Endothelial cell of umbilical vein (primary cell): ENCODE results near the gene RALBP1. TPM values are rescaled to one million over a fixed set of nuclear protein-coding genes. Genes with fewer than 3 reads are reported as not detected.
"Not testable (repeated sequence)": the region's sequence is repeated elsewhere in the genome, so short reads cannot be mapped to it uniquely, and the experiment has no call there.

Experiments
- BruUV-seq: library from RNA; stranded (reverse); fragments of 400-500 nt; replicated peaks from 2 replicates; lab custom pipeline; 2021; lab: Mats Ljungman, UMichigan
- CTCF ChIA-PET: fragments of 300-600, 350-600 bp; sonication (Branson Sonifier 250); formaldehyde crosslinking; loops from one replicate; lab custom pipeline; 2021; ENCODE audit warnings: antibody characterized with exemption, inconsistent platforms; lab: Charles Lee
- POLR2A ChIA-PET: fragments of 300-600, 350-600 bp; sonication (Branson Sonifier 250); formaldehyde crosslinking; loops from one replicate; lab custom pipeline; 2021; ENCODE audit warnings: antibody characterized with exemption, inconsistent platforms; lab: Charles Lee
- DNase-seq: peaks from one replicate; pipeline ENCODE4 v3.0.0-alpha.2; 2011; ENCODE audit warnings: low read depth, low spot score
- FAIRE-seq: peaks from 2 replicates; lab custom pipeline; 2011; peaks lifted over from hg19 to GRCh38; lab: Jason Lieb, UNC
- H2AFZ ChIP-seq: 2 replicates; pipeline ENCODE4 v1.6.0; 2012; ENCODE audit warnings: low read depth, low read length, control low read depth, inconsistent platforms
- H3K27ac ChIP-seq: 2 replicates; pipeline ENCODE4 v1.5.1; 2011; ENCODE audit warnings: low read depth, mild to moderate bottlenecking, control low read depth, low read length, moderate library complexity; ENCODE audit not compliant: insufficient read depth
- H3K27me3 ChIP-seq, 2 experiments: 2 replicates each; pipeline versions ENCODE4 v1.6.0 to v1.6.1; 2011; ENCODE audit warnings: low read length in 2 of 2, mixed read lengths in 1 of 2; ENCODE audit not compliant: control insufficient read depth in 2 of 2, insufficient read depth in 2 of 2
- H3K36me3 ChIP-seq, 2 experiments: 2 replicates in 1 of 2; 3 replicates in 1 of 2; pipeline ENCODE4 v1.5.1; 2011; ENCODE audit warnings: low read length in 2 of 2, mild to moderate bottlenecking in 1 of 2, moderate library complexity in 1 of 2; ENCODE audit not compliant: control insufficient read depth in 2 of 2, insufficient read depth in 2 of 2; ENCODE audit errors: extremely low read depth in 1 of 2
- H3K4me1 ChIP-seq: 3 replicates; pipeline ENCODE4 v1.5.1; 2011; ENCODE audit warnings: mild to moderate bottlenecking, low read length; ENCODE audit not compliant: control insufficient read depth, insufficient read depth; ENCODE audit errors: extremely low read depth
- H3K4me2 ChIP-seq: 2 replicates; pipeline ENCODE4 v1.6.1; 2011; ENCODE audit warnings: low read length, control low read depth, mixed read lengths; ENCODE audit not compliant: insufficient read depth
- H3K4me3 ChIP-seq, 3 experiments: fragments of 200-600 bp in 1 of 3; sonication (generic), shearing (Covaris generic) in 1 of 3; replicated peaks in 1 of 3; 2 replicates each; pipeline ENCODE4 v1.5.1; 2011 to 2016; ENCODE audit warnings: control low read depth in 3 of 3, low read length in 3 of 3, mild to moderate bottlenecking in 2 of 3, inconsistent platforms in 1 of 3, low read depth in 1 of 3, moderate library complexity in 1 of 3; ENCODE audit not compliant: insufficient read depth in 1 of 3
- H3K79me2 ChIP-seq: 2 replicates; pipeline ENCODE4 v1.6.0; 2012; ENCODE audit warnings: low read length, inconsistent platforms; ENCODE audit not compliant: control insufficient read depth, insufficient read depth
- H3K9ac ChIP-seq: replicated peaks from 2 replicates; pipeline ENCODE3; 2011; ENCODE audit warnings: low read length, control low read depth; ENCODE audit not compliant: insufficient read depth; ENCODE audit errors: extremely low read depth
- H3K9me1 ChIP-seq: replicated peaks from 3 replicates; pipeline ENCODE4 v1.6.0; 2011; ENCODE audit warnings: mild to moderate bottlenecking, low read length; ENCODE audit not compliant: control insufficient read depth, insufficient read depth; ENCODE audit errors: extremely low read depth
- H3K9me3 ChIP-seq: replicated peaks from 2 replicates; pipeline ENCODE4 v1.5.1; 2012; ENCODE audit warnings: low read length, inconsistent platforms; ENCODE audit not compliant: control insufficient read depth, insufficient read depth
- H4K20me1 ChIP-seq: replicated peaks from 2 replicates; pipeline ENCODE3; 2011; ENCODE audit warnings: mild to moderate bottlenecking, low read length; ENCODE audit not compliant: control insufficient read depth, insufficient read depth; ENCODE audit errors: extremely low read depth
- EZH2 ChIP-seq: IDR thresholded peaks from 2 replicates; pipeline ENCODE4 v1.6.1; 2012; ENCODE audit warnings: borderline replicate concordance, low read depth, mild to moderate bottlenecking, moderate library complexity, low read length, inconsistent platforms; ENCODE audit not compliant: severe bottlenecking
- FOS ChIP-seq: IDR thresholded peaks from 2 replicates; pipeline ENCODE4 v1.6.1; 2011; ENCODE audit warnings: mild to moderate bottlenecking, low read length, moderate library complexity, borderline replicate concordance; ENCODE audit not compliant: insufficient read depth
- GATA2 ChIP-seq: IDR thresholded peaks from 2 replicates; pipeline ENCODE4 v1.7.0; 2011; ENCODE audit warnings: low read depth, mild to moderate bottlenecking, moderate library complexity, mixed read lengths, low read length; ENCODE audit not compliant: insufficient read length, insufficient read depth
- JUN ChIP-seq: IDR thresholded peaks from 2 replicates; pipeline ENCODE4 v1.6.1; 2011; ENCODE audit warnings: borderline replicate concordance, low read depth; ENCODE audit not compliant: insufficient read length, insufficient read depth
- MYC ChIP-seq: IDR thresholded peaks from one replicate; pipeline ENCODE4 v1.6.1; 2011; ENCODE audit warnings: mild to moderate bottlenecking, low read depth, low read length
- POLR2A ChIP-seq: IDR thresholded peaks from 2 replicates; pipeline ENCODE4 v1.6.1; 2012; ENCODE audit warnings: low read depth, mild to moderate bottlenecking, control low read depth, low read length
- POLR2AphosphoS5 ChIP-seq: IDR thresholded peaks from 2 replicates; pipeline ENCODE4 v1.6.1; 2012; ENCODE audit warnings: low read depth, mild to moderate bottlenecking, control low read depth, low read length, moderate library complexity; ENCODE audit not compliant: insufficient read depth
- dilution Hi-C: fragments of 300-500 bp; cut with MboI; formaldehyde crosslinking; loops from one replicate; pipeline ENCODE4 v1.15.0; 2019; ENCODE audit warnings: low sequenced_read_pairs; ENCODE audit not compliant: extremely low pct_ligation_motif_present
- intact Hi-C: fragments of 100-400 bp; cut with micrococcal nuclease; formaldehyde crosslinking; loops from one replicate; pipeline ENCODE4 v1.10.0; 2022
- polyA plus RNA-seq, 4 experiments: library from polyadenylated mRNA; depleted of rRNA in 3 of 4; stranded (reverse) in 3 of 4; unstranded in 1 of 4; fragments of >200 nt; gene quantifications; 2 replicates each; pipeline versions ENCODE4 v1.2.1 to v1.2.3, GENCODE V29; 2011 to 2012; ENCODE audit warnings: missing spikeins in 1 of 4
- total RNA-seq: library from RNA; stranded (reverse); gene quantifications from 2 replicates; pipeline ENCODE4 v1.2.3, GENCODE V29; 2021
- TF ChIP-seq, protein P1 (sequence below): IDR thresholded peaks from 2 replicates; pipeline ENCODE4 v1.6.1; 2011; ENCODE audit not compliant: insufficient read depth, insufficient read length
- TF ChIP-seq, protein P2 (sequence below), 2 donors: IDR thresholded peaks; 1 replicate in 1 of 2; 2 replicates in 1 of 2; pipeline ENCODE4 v1.5.1; 2011; ENCODE audit warnings: low read length in 2 of 2, mild to moderate bottlenecking in 2 of 2, moderate library complexity in 2 of 2, control low read depth in 1 of 2, inconsistent platforms in 1 of 2, low read depth in 1 of 2; ENCODE audit not compliant: insufficient read depth in 1 of 2; ENCODE audit errors: extremely low read depth in 1 of 2

The RALBP1 gene
- total and polyA plus RNA-seq, 2 donors (not counting 3 experiments of a cell fraction or from before 2014, with no cell fraction given) = 55.8 to 68.4 TPM

DNA sequence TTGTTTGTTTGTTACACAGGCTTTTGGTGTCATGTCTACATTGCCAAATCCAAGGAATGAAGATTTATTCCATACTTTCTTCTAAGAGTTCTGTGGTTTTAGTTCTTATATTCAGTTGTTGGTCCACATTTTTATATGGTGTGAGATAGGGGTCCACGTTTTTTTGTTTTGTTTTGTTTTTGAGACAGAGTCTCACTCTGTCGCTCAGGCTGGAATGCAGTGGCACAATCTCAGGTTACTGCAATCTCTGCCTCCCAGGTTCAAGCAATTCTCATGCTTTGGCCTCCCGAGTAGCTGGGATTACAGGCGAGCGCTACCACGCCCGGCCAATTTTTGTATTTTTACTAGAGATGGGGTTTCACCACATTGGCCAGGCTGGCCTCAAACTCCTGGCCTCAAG lies 8.2 kb downstream of the RALBP1 start:
- intact Hi-C loops (no loop called here), dilution Hi-C loops (no loop called here)
- no TSS peak for BruUV-seq
- CTCF ChIA-PET = no interaction called here
- Histone ChIP-seq H3K36me3 (no peaks in the 10 kb centered on the region), H2AFZ (no peak overlapping the region), H3K4me3 (no peak overlapping the region), H3K4me2 (no peak overlapping the region), H3K27ac (no peak overlapping the region), H3K9ac (no peak overlapping the region), H3K4me1 (no peaks in the 10 kb centered on the region), H4K20me1 (peaks cover 2% of the 10 kb centered on the region), H3K27me3 (no peaks in the 10 kb centered on the region), H3K9me1 (peaks cover 3% of the 10 kb centered on the region), H3K9me3 (no peaks in the 10 kb centered on the region), H3K79me2 (peaks cover 84% of the 10 kb centered on the region)
- POLR2A ChIA-PET = no interaction called here
- FAIRE-seq = no peak
- TF ChIP-seq JUN = no peak
- no peak for TF ChIP-seq EZH2
- TF ChIP-seq MYC = no peak
- TF ChIP-seq, protein P1, sequence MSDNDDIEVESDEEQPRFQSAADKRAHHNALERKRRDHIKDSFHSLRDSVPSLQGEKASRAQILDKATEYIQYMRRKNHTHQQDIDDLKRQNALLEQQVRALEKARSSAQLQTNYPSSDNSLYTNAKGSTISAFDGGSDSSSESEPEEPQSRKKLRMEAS = no peak
- TF ChIP-seq POLR2AphosphoS5 = no peak
- TF ChIP-seq FOS = no peak
- no peak for TF ChIP-seq GATA2
- no peak for TF ChIP-seq POLR2A
- TF ChIP-seq, protein P2, sequence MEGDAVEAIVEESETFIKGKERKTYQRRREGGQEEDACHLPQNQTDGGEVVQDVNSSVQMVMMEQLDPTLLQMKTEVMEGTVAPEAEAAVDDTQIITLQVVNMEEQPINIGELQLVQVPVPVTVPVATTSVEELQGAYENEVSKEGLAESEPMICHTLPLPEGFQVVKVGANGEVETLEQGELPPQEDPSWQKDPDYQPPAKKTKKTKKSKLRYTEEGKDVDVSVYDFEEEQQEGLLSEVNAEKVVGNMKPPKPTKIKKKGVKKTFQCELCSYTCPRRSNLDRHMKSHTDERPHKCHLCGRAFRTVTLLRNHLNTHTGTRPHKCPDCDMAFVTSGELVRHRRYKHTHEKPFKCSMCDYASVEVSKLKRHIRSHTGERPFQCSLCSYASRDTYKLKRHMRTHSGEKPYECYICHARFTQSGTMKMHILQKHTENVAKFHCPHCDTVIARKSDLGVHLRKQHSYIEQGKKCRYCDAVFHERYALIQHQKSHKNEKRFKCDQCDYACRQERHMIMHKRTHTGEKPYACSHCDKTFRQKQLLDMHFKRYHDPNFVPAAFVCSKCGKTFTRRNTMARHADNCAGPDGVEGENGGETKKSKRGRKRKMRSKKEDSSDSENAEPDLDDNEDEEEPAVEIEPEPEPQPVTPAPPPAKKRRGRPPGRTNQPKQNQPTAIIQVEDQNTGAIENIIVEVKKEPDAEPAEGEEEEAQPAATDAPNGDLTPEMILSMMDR (IDR thresholded peaks at IDR 0.05; ENCODE audit: extremely low read depth in 1 of 2, insufficient read depth in 1 of 2, low read depth in 1 of 2, low read length in 2 of 2) = no peak
- DNase-seq = no peak

DNA sequence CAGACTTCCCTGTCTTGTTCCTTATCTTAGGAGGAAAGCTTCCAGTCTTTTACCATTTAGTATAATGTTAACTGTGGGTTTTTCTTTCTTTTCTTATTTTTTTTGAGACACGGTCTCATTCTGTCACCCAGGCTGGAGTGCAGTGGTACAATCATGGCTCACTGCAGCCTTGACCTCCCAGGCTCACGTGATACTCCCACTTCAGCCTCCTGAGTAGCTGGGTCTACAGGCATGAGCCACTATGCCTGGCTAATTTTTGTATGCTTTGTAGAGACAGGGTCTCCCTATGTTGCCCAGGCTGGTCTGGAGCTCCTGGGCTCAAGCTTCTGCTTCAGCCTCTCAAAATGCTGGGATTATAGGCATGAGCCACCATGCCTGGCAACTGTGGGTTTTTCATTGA lies 9.5 kb downstream of the RALBP1 start:
- intact Hi-C loops, H2AFZ ChIP-seq, H3K36me3 ChIP-seq, CTCF ChIA-PET, DNase-seq, H3K4me2 ChIP-seq, dilution Hi-C loops, H4K20me1 ChIP-seq, H3K4me1 ChIP-seq, H3K27ac ChIP-seq, FAIRE-seq, H3K4me3 ChIP-seq, BruUV-seq, POLR2A ChIA-PET, H3K9ac ChIP-seq, H3K9me1 ChIP-seq, H3K27me3 ChIP-seq, H3K9me3 ChIP-seq: not testable (repeated sequence)
- peaks cover 79% of the 10 kb centered on the region for H3K79me2 ChIP-seq
